Gastrocnemius medialis (tissue), 4 donors: ENCODE measurements around the gene MADD. TPM values are rescaled to one million over a fixed set of nuclear protein-coding genes. Genes with fewer than 3 reads are reported as not detected.

Source experiments
- ATAC-seq, 2 donors: fragments of 150-250 bp; one replicate each; pipeline ENCODE4 v1.9.1; 2016
- DNase-seq, 2 donors: peaks; one replicate each; pipeline ENCODE4 v3.0.0-alpha.2; 2019
- H3K27ac ChIP-seq, 4 donors: fragments of 200-600 bp; sonication (generic); 1 replicate in 1 of 4; 2 replicates in 3 of 4; pipeline ENCODE4 v1.5.1; 2016 to 2018; ENCODE audit warnings: mild to moderate bottlenecking in 2 of 4, moderate library complexity in 1 of 4
- H3K27me3 ChIP-seq, 3 donors: fragments of 200-600 bp; sonication (generic) in 2 of 3; 1 replicate in 1 of 3; 2 replicates in 2 of 3; pipeline versions ENCODE4 v1.5.1 to v1.6.0; 2016 to 2019; ENCODE audit warnings: mild to moderate bottlenecking in 1 of 3, moderate library complexity in 1 of 3
- H3K36me3 ChIP-seq, 2 donors: fragments of 200-600 bp; sonication (generic) in 1 of 2; one replicate each; pipeline ENCODE4 v1.5.1; 2017 to 2018
- H3K4me1 ChIP-seq, 2 donors: fragments of 200-600 bp; sonication (generic) in 1 of 2; one replicate each; pipeline ENCODE4 v1.5.1; 2016 to 2017; ENCODE audit warnings: mild to moderate bottlenecking in 2 of 2
- H3K4me3 ChIP-seq, 4 donors: fragments of 200-600 bp; sonication (generic) in 3 of 4; 1 replicate in 1 of 4; 2 replicates in 3 of 4; pipeline ENCODE4 v1.5.1; 2016 to 2019; ENCODE audit warnings: mild to moderate bottlenecking in 2 of 4
- H3K9me3 ChIP-seq, 3 donors: fragments of 200-600 bp; sonication (generic) in 2 of 3; 1 replicate in 1 of 3; 2 replicates in 2 of 3; pipeline ENCODE4 v1.5.1; 2016 to 2019
- CTCF ChIP-seq, 5 experiments: fragments of 450-650 bp in 3 of 5; fragments of 200-600 bp in 2 of 5; sonication (generic) in 2 of 5; IDR thresholded peaks in 4 of 5; conservative IDR thresholded peaks in 1 of 5; 1 replicate in 4 of 5; 2 replicates in 1 of 5; pipeline ENCODE4 v1.5.1; 2016 to 2019; ENCODE audit warnings: antibody characterized with exemption in 5 of 5, mild to moderate bottlenecking in 3 of 5, moderate library complexity in 3 of 5
- POLR2A ChIP-seq, 2 donors: fragments of 450-650 bp; IDR thresholded peaks; one replicate each; pipeline ENCODE4 v1.6.1; 2017; ENCODE audit warnings: antibody characterized with exemption in 2 of 2, mild to moderate bottlenecking in 2 of 2, moderate library complexity in 2 of 2
- in situ Hi-C, 4 donors: fragments of 200-750 bp; cut with MboI; loops; one replicate each; pipeline versions ENCODE4 v1.15.0 to v1.8.0; 2017; ENCODE audit warnings: low sequenced_read_pairs in 4 of 4
- intact Hi-C: fragments of 100-400 bp; cut with DNase I; formaldehyde crosslinking; loops from one replicate; pipeline ENCODE4 v1.15.1; 2023; ENCODE audit warnings: low total_unique reads
- total RNA-seq, 4 donors: library from RNA; depleted of rRNA; stranded (reverse); fragments of >200 nt; gene quantifications; one replicate each; pipeline versions ENCODE4 v1.1.0 to v1.2.3, GENCODE V29; 2016

The MADD gene
- total RNA-seq, 4 donors from 2014 or later = 39.4 to 47.9 (median 41.6) TPM

GRCh38 chr11:47235163-47235562 is 34.8 kb upstream of the MADD start:
- H3K27me3 ChIP-seq = no peaks in the 10 kb centered on the region
- no peak overlapping the region for H3K4me3 ChIP-seq
- ATAC-seq = no peak
- H3K36me3 ChIP-seq = peaks cover 0 to 23% of the 10 kb centered on the region in 2 donors
- no peaks in the 10 kb centered on the region for H3K9me3 ChIP-seq
- TF ChIP-seq POLR2A (IDR thresholded peaks at IDR 0.05) (no peak), CTCF (IDR thresholded peaks at IDR 0.05 in 4 of 5, conservative IDR thresholded peaks at IDR 0.05 in 1 of 5) (no peak)
- intact Hi-C loops (no loop called here), in situ Hi-C loops (loop anchor here in 2 of 4 donors (25.0 kb wide), 1 partner anchor 127 kb away; the partner anchor contains the start of gene MYBPC3 (in 2 of the 2))
- peak overlapping the region in 1 of 4 donors; percentile 48 for H3K27ac ChIP-seq
- H3K4me1 ChIP-seq = peaks cover 0 to 4% of the 10 kb centered on the region in 2 donors
- DNase-seq = no peak

- Histone ChIP-seq H3K27me3 (no peaks in the 10 kb centered on the region), H3K4me1 (peaks cover 0 to 4% of the 10 kb centered on the region in 2 donors), H3K36me3 (peaks cover 0 to 36% of the 10 kb centered on the region in 2 donors), H3K27ac (no peak overlapping the region), H3K4me3 (no peak overlapping the region), H3K9me3 (no peaks in the 10 kb centered on the region)
- ATAC-seq (no peak), DNase-seq (no peak)
- TF ChIP-seq CTCF (IDR thresholded peaks at IDR 0.05 in 4 of 5, conservative IDR thresholded peaks at IDR 0.05 in 1 of 5) (no peak), POLR2A (IDR thresholded peaks at IDR 0.05) (no peak)
- in situ Hi-C loops (loop anchor here in 2 of 4 donors (25.0 kb wide), 1 partner anchor 126 kb away; the partner anchor contains the start of gene MYBPC3 (in 2 of the 2)), intact Hi-C loops (no loop called here)
These were observed 33.5 kb upstream of the MADD start for GRCh38 chr11:47236482-47236881.

GRCh38 chr11:47239852-47240251 is 30.1 kb upstream of the MADD start:
- intact Hi-C loops = loop anchor here (10.0 kb wide), 1 partner anchor 325 kb away; the partner anchor contains the start of gene LRP4
- TF ChIP-seq POLR2A (IDR thresholded peaks at IDR 0.05) = no peak
- no peak for TF ChIP-seq CTCF (IDR thresholded peaks at IDR 0.05 in 4 of 5, conservative IDR thresholded peaks at IDR 0.05 in 1 of 5)
- in situ Hi-C loops = loop anchor here in 2 of 4 donors (25.0 kb wide), 1 partner anchor 122 kb away; the partner anchor contains the start of gene MYBPC3 (in 2 of the 2)

GRCh38 chr11:47241841-47242301 is 28.1 kb upstream of the MADD start:
- no peak overlapping the region for H3K27ac ChIP-seq
- no peaks in the 10 kb centered on the region for H3K27me3 ChIP-seq
- in situ Hi-C loops (loop anchor here in 2 of 4 donors (25.0 kb wide), 1 partner anchor 120 kb away; the partner anchor contains the start of gene MYBPC3 (in 2 of the 2)), intact Hi-C loops (loop anchor here (10.0 kb wide), 1 partner anchor 327 kb away; the partner anchor contains the start of gene LRP4)
- H3K4me1 ChIP-seq = peaks cover 0 to under 1% of the 10 kb centered on the region in 2 donors
- ATAC-seq (no peak), DNase-seq (no peak)
- no peaks in the 10 kb centered on the region for H3K9me3 ChIP-seq
- no peak overlapping the region for H3K4me3 ChIP-seq
- no peak for TF ChIP-seq CTCF (IDR thresholded peaks at IDR 0.05 in 4 of 5, conservative IDR thresholded peaks at IDR 0.05 in 1 of 5)
- TF ChIP-seq POLR2A (IDR thresholded peaks at IDR 0.05) = no peak
- peaks cover 0 to 85% of the 10 kb centered on the region in 2 donors for H3K36me3 ChIP-seq

More at GRCh38 chr11:47239852-47240251, 30.1 kb upstream of the MADD start:
- peak overlapping the region; percentile 13 to 61 (median 39) for H3K27ac ChIP-seq
- H3K4me3 ChIP-seq = no peak overlapping the region
- no peak for DNase-seq
- peaks cover 0 to 68% of the 10 kb centered on the region in 2 donors for H3K36me3 ChIP-seq
- H3K27me3 ChIP-seq = no peaks in the 10 kb centered on the region
- ATAC-seq = no peak
- H3K4me1 ChIP-seq = no peaks in the 10 kb centered on the region
- H3K9me3 ChIP-seq = no peaks in the 10 kb centered on the region
